HEK293 (cell line): ENCODE data around the gene VOPP1.

ENCODE experiments used
- CTCF ChIA-PET: fragments of 350-600 bp; formaldehyde crosslinking; extraction: SDS; loops from one replicate; lab custom pipeline; 2021; ENCODE audit warnings: antibody characterized with exemption; lab: Yijun Ruan, JAX
- POLR2A ChIA-PET: fragments of 300-600 bp; formaldehyde crosslinking; extraction: SDS; loops from one replicate; lab custom pipeline; 2020; ENCODE audit warnings: antibody characterized with exemption, inconsistent platforms; lab: Yijun Ruan, JAX
- H3K27ac ChIP-seq: fragments of 200-500 bp; sonication (Bioruptor generic); 2 replicates; pipeline ENCODE4 v1.5.1; 2014; ENCODE audit warnings: low read depth, low read length, control low read depth, inconsistent platforms; ENCODE audit errors: extremely low read depth
- H3K36me3 ChIP-seq, 2 experiments: fragments of 200-500 bp in 1 of 2; sonication (Bioruptor generic) in 1 of 2; 1 replicate in 1 of 2; 2 replicates in 1 of 2; pipeline ENCODE4 v1.5.1; 2014 to 2017; ENCODE audit warnings: inconsistent platforms in 2 of 2, low read length in 2 of 2; ENCODE audit not compliant: control insufficient read depth in 2 of 2, insufficient read depth in 1 of 2
- H3K4me1 ChIP-seq: fragments of 200-500 bp; sonication (Bioruptor generic); 2 replicates; pipeline ENCODE4 v1.5.1; 2014; ENCODE audit warnings: mild to moderate bottlenecking, low read length, inconsistent platforms; ENCODE audit not compliant: control insufficient read depth, insufficient read depth
- H3K4me3 ChIP-seq: 2 replicates; pipeline ENCODE4 v1.5.1; 2011; ENCODE audit warnings: low read depth, mild to moderate bottlenecking, control low read depth, low read length, moderate library complexity
- H3K9me3 ChIP-seq: fragments of 200-500 bp; sonication (Bioruptor generic); 2 replicates; pipeline ENCODE4 v1.5.1; 2014; ENCODE audit warnings: low read depth, low read length, inconsistent platforms; ENCODE audit not compliant: control insufficient read depth, insufficient read depth
- ATF2 ChIP-seq: fragments of 450-650 bp; formaldehyde crosslinking; IDR thresholded peaks from 2 replicates; pipeline ENCODE4 v1.5.1; 2016; ENCODE audit warnings: missing biosample characterization, missing genetic modification characterization, low read depth
- GLI2 ChIP-seq: fragments of 450-650 bp; formaldehyde crosslinking; IDR thresholded peaks from 2 replicates; pipeline ENCODE4; 2017; ENCODE audit warnings: missing biosample characterization, missing genetic modification characterization, low read depth, borderline replicate concordance
- HIC1 ChIP-seq: fragments of 450-650 bp; formaldehyde crosslinking; IDR thresholded peaks from 2 replicates; pipeline ENCODE4 v1.5.1; 2016; ENCODE audit warnings: missing biosample characterization, missing genetic modification characterization
- OSR2 ChIP-seq: fragments of 450-650 bp; formaldehyde crosslinking; IDR thresholded peaks from 2 replicates; pipeline ENCODE4 v1.5.1; 2016; ENCODE audit warnings: missing biosample characterization, missing genetic modification characterization
- SCRT1 ChIP-seq: fragments of 450-650 bp; formaldehyde crosslinking; IDR thresholded peaks from 2 replicates; pipeline ENCODE4 v1.5.1; 2016; ENCODE audit warnings: missing biosample characterization, missing genetic modification characterization, borderline replicate concordance
- TCF7L2 ChIP-seq: IDR thresholded peaks from 2 replicates; pipeline ENCODE4 v1.6.1; 2011; ENCODE audit warnings: low read depth, mild to moderate bottlenecking, inconsistent platforms, low read length, moderate library complexity, borderline replicate concordance
- ZBTB10 ChIP-seq: fragments of 450-650 bp; formaldehyde crosslinking; IDR thresholded peaks from 2 replicates; pipeline ENCODE4 v1.5.1; 2016; ENCODE audit warnings: missing biosample characterization, missing genetic modification characterization
- ZBTB44 ChIP-seq: fragments of 450-650 bp; IDR thresholded peaks from 2 replicates; pipeline ENCODE4 v1.5.1; 2018; ENCODE audit warnings: missing biosample characterization, mild to moderate bottlenecking, missing genetic modification characterization
- ZNF112 ChIP-seq: fragments of 450-650 bp; formaldehyde crosslinking; IDR thresholded peaks from 2 replicates; pipeline ENCODE4 v1.5.0; 2017; ENCODE audit warnings: missing biosample characterization, missing genetic modification characterization
- ZNF146 ChIP-seq: fragments of 450-650 bp; formaldehyde crosslinking; IDR thresholded peaks from 2 replicates; pipeline ENCODE4 v1.5.1; 2016; ENCODE audit warnings: missing biosample characterization, missing genetic modification characterization
- ZNF169 ChIP-seq: fragments of 450-650 bp; formaldehyde crosslinking; IDR thresholded peaks from 2 replicates; pipeline ENCODE4 v1.5.1; 2016; ENCODE audit warnings: missing biosample characterization, missing genetic modification characterization
- ZNF23 ChIP-seq: fragments of 450-650 bp; formaldehyde crosslinking; IDR thresholded peaks from 2 replicates; pipeline ENCODE4 v1.5.1; 2016; ENCODE audit warnings: missing biosample characterization, missing genetic modification characterization, borderline replicate concordance
- ZNF354C ChIP-seq: fragments of 450-650 bp; formaldehyde crosslinking; IDR thresholded peaks from 2 replicates; pipeline ENCODE4 v1.5.1; 2016; ENCODE audit warnings: missing biosample characterization, missing genetic modification characterization, low read depth, borderline replicate concordance
- ZNF366 ChIP-seq: fragments of 450-650 bp; formaldehyde crosslinking; conservative IDR thresholded peaks from 2 replicates; pipeline ENCODE4 v1.5.1; 2016; ENCODE audit warnings: missing biosample characterization, missing genetic modification characterization
- ZNF473 ChIP-seq: fragments of 450-650 bp; formaldehyde crosslinking; IDR thresholded peaks from 2 replicates; pipeline ENCODE4 v1.5.1; 2017; ENCODE audit warnings: missing biosample characterization, missing genetic modification characterization
- ZNF639 ChIP-seq: fragments of 450-650 bp; formaldehyde crosslinking; IDR thresholded peaks from 2 replicates; pipeline ENCODE4 v1.5.1; 2016; ENCODE audit warnings: missing biosample characterization, missing genetic modification characterization
- ZNF658 ChIP-seq: fragments of 450-650 bp; formaldehyde crosslinking; IDR thresholded peaks from 2 replicates; pipeline ENCODE4; 2016; ENCODE audit warnings: missing biosample characterization, missing genetic modification characterization
- ZNF791 ChIP-seq: fragments of 450-650 bp; formaldehyde crosslinking; IDR thresholded peaks from 2 replicates; pipeline ENCODE4 v1.5.1; 2016; ENCODE audit warnings: missing biosample characterization, missing genetic modification characterization
- ZNF837 ChIP-seq: fragments of 450-650 bp; formaldehyde crosslinking; IDR thresholded peaks from 2 replicates; pipeline ENCODE4 v1.5.1; 2016; ENCODE audit warnings: missing biosample characterization, missing genetic modification characterization
- ZNF843 ChIP-seq: fragments of 450-650 bp; formaldehyde crosslinking; IDR thresholded peaks from 2 replicates; pipeline ENCODE4 v1.5.1; 2016; ENCODE audit warnings: missing biosample characterization, missing genetic modification characterization
- TF ChIP-seq, protein P1 (sequence below): fragments of 450-650 bp; formaldehyde crosslinking; IDR thresholded peaks from 2 replicates; pipeline ENCODE4 v1.5.1; 2016; ENCODE audit warnings: missing biosample characterization, missing genetic modification characterization
- TF ChIP-seq, protein P2 (sequence below): fragments of 450-650 bp; formaldehyde crosslinking; IDR thresholded peaks from 2 replicates; pipeline ENCODE4 v1.5.1; 2017; ENCODE audit warnings: missing biosample characterization, missing genetic modification characterization

The VOPP1 gene

DNA sequence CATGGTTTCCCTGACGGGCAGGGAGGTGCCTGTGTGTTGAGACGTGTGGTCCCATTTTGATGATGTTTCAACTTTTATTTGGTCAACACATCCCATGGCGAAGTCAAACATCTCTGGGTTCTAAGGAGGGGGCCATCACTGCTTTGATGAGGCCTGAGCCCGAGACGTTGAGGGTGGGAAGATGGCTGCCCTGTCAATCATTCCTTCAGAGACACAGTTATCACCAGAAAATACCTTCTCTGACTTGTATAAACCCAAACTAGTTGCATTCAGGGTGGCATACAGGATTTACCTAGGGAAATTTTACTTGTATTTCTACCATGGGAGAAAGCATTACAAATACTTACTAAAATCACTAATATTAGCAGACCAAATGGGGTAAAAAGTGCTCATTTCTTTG is 64.6 kb downstream of the VOPP1 start:
- Histone ChIP-seq H3K36me3 (no peaks in the 10 kb centered on the region; a peak in 1 of 3 replicates), H3K27ac (no peak overlapping the region), H3K4me3 (no peak overlapping the region)
- no peak for TF ChIP-seq HIC1
- no peak for TF ChIP-seq ZBTB44 (tag by site-specific recombination)
- no peak for TF ChIP-seq TCF7L2
- TF ChIP-seq ZNF146 = no peak
- no peak for TF ChIP-seq OSR2 (tag by site-specific recombination)
- TF ChIP-seq ZNF354C = no peak
- TF ChIP-seq ZNF837 = no peak
- TF ChIP-seq ZNF112 (tag by site-specific recombination) = no peak
- no peak for TF ChIP-seq ZNF843 (tag by site-specific recombination)
- TF ChIP-seq, protein P1, sequence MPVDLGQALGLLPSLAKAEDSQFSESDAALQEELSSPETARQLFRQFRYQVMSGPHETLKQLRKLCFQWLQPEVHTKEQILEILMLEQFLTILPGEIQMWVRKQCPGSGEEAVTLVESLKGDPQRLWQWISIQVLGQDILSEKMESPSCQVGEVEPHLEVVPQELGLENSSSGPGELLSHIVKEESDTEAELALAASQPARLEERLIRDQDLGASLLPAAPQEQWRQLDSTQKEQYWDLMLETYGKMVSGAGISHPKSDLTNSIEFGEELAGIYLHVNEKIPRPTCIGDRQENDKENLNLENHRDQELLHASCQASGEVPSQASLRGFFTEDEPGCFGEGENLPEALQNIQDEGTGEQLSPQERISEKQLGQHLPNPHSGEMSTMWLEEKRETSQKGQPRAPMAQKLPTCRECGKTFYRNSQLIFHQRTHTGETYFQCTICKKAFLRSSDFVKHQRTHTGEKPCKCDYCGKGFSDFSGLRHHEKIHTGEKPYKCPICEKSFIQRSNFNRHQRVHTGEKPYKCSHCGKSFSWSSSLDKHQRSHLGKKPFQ = no peak
- TF ChIP-seq, protein P2, sequence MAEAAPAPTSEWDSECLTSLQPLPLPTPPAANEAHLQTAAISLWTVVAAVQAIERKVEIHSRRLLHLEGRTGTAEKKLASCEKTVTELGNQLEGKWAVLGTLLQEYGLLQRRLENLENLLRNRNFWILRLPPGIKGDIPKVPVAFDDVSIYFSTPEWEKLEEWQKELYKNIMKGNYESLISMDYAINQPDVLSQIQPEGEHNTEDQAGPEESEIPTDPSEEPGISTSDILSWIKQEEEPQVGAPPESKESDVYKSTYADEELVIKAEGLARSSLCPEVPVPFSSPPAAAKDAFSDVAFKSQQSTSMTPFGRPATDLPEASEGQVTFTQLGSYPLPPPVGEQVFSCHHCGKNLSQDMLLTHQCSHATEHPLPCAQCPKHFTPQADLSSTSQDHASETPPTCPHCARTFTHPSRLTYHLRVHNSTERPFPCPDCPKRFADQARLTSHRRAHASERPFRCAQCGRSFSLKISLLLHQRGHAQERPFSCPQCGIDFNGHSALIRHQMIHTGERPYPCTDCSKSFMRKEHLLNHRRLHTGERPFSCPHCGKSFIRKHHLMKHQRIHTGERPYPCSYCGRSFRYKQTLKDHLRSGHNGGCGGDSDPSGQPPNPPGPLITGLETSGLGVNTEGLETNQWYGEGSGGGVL (tag by site-specific recombination) = no peak
- no peak for TF ChIP-seq ZNF169
- TF ChIP-seq ZNF366 (tag by site-specific recombination) = no peak
- TF ChIP-seq ZNF639 (tag by site-specific recombination) = no peak
- TF ChIP-seq ZNF23 (tag by site-specific recombination) = no peak
- no peak for TF ChIP-seq ZNF791 (tag by site-specific recombination)
- TF ChIP-seq, all 188 proteins: peak for 0
- Histone ChIP-seq H3K4me1 (no peaks in the 10 kb centered on the region), H3K9me3 (no peaks in the 10 kb centered on the region)
- ChIA-PET CTCF (no interaction called here), POLR2A (no interaction called here)

DNA sequence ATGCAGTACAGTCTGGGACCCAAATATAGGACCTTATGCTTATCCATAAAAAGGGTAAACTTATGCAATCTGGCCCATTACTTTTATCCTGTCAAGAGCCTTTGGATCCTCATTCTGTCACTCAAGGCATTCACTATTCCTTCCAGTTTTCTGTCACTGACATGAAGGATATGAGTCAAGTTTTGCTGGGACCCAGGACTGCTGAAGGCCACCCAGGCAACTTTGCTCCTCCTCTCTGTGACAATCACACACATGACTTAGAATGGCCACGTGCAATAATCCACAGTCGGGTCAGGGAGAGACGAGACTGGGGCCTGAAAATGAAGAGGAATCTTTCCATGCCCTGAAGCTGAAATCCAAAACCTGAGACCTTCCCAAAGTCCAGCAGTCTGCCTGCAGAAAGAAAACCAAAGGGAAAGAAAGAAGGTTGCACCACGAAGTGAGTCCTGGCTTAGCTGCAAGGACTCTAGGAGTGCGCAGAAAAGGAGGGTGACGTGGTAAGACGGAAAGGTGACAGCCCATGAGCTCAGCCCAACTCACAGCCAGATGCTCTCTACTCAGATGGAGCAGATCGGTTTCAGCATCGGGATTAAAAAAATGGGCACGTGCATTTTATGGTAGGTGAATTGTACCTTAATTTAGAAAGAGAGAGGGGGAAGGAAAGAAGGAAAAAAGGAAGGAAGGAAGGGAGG is 67.2 kb downstream of the VOPP1 start:
- Histone ChIP-seq H3K27ac (no peak overlapping the region), H3K4me3 (no peak overlapping the region), H3K4me1 (no peaks in the 10 kb centered on the region), H3K9me3 (no peaks in the 10 kb centered on the region), H3K36me3 (no peaks in the 10 kb centered on the region)
- ChIA-PET CTCF (interaction anchor here (0.6 kb wide), 1 partner anchor 51 kb away, joined by 3 read pairs; no protein-coding TSS in a partner anchor), POLR2A (no interaction called here)
- TF ChIP-seq ATF2 (tag by site-specific recombination) (no peak), SCRT1 (tag by site-specific recombination) (no peak), ZNF473 (tag by site-specific recombination) (no peak), GLI2 (tag by site-specific recombination) (no peak), ZBTB10 (tag by site-specific recombination) (no peak), ZNF658 (no peak), ZNF843 (tag by site-specific recombination) (no peak)
